GM13977 (cell line): ENCODE results near the gene CHMP6.
"Not testable (repeated sequence)": the region's sequence is repeated elsewhere in the genome, so short reads cannot be mapped to it uniquely, and the experiment has no call there.

Source experiments
- DNase-seq: peaks from one replicate; pipeline ENCODE4 v3.0.0; 2012; ENCODE audit warnings: low spot score
- CTCF ChIP-seq: IDR thresholded peaks from 2 replicates; pipeline ENCODE4 v1.5.1; 2012; ENCODE audit warnings: mild to moderate bottlenecking, control low read depth; ENCODE audit not compliant: insufficient read depth; ENCODE audit errors: extremely low read depth, missing control alignments
- in situ Hi-C: fragments of 300-500 bp; cut with MboI; formaldehyde crosslinking; loops from one replicate; pipeline ENCODE4 v1.12.0; 2022; ENCODE audit warnings: low sequenced_read_pairs, low pct_unique_long_range_greater_than_20kb, mixed read lengths, inconsistent platforms; ENCODE audit not compliant: unreplicated experiment

The CHMP6 gene

GRCh38 chr17:81016575-81016974 is 24.9 kb downstream of the CHMP6 start:
- in situ Hi-C loops: no loop called here
- TF ChIP-seq CTCF: no peak
- DNase-seq: no peak

GRCh38 chr17:81017330-81017729 is 25.7 kb downstream of the CHMP6 start:
- in situ Hi-C loops, DNase-seq: not testable (repeated sequence)

- no peak for TF ChIP-seq CTCF
- in situ Hi-C loops: no loop called here
- DNase-seq: no peak
Measured at GRCh38 chr17:81018044-81018802, 26.6 kb downstream of the CHMP6 start.

GRCh38 chr17:81019563-81020442 is 28.2 kb downstream of the CHMP6 start:
- DNase-seq: no peak
- no peak for TF ChIP-seq CTCF
- in situ Hi-C loops: no loop called here

GRCh38 chr17:81020443-81020766 is 28.8 kb downstream of the CHMP6 start:
- in situ Hi-C loops: no loop called here

GRCh38 chr17:81020767-81021497 is 29.3 kb downstream of the CHMP6 start:
- DNase-seq: no peak
- in situ Hi-C loops: no loop called here
- no peak for TF ChIP-seq CTCF

More at GRCh38 chr17:81020443-81020766, 28.8 kb downstream of the CHMP6 start:
- TF ChIP-seq CTCF: no peak
- no peak for DNase-seq
